ENCODE results near the gene TAS1R1.
A peak's percentile ranks its signal among the peaks of the same experiment; 100 is the strongest.

- TF ChIP-seq CTCF (conservative IDR thresholded peaks at IDR 0.05; ENCODE audit: low read depth in 2 of 2) (no peak), EZH2 (IDR thresholded peaks at IDR 0.05; ENCODE audit: low read depth, unreplicated experiment) (no peak), POLR2AphosphoS5 (IDR thresholded peaks at IDR 0.05; ENCODE audit: low read depth) (peak; percentile 95), REST (IDR thresholded peaks at IDR 0.05; ENCODE audit: unreplicated experiment) (no peak), EZH2phosphoT487 (IDR thresholded peaks at IDR 0.05; ENCODE audit: unreplicated experiment) (no peak)
These were observed 47.6 kb downstream of the TAS1R1 start, which contains the start of gene KLHL21 for GRCh38 chr1:6602669-6603237.
